Activated CD4-positive, alpha-beta T cell treated with anti-CD3 and anti-CD28 coated beads, Interleukin-2, amount 10 ng/mL, durations not matched to agents 24 days and 14 days (primary cell): Measurements from ENCODE around the gene ALG1L2. TPM values are rescaled to one million over a fixed set of nuclear protein-coding genes. Genes with fewer than 3 reads are reported as not detected.
"Not testable (repeated sequence)": the region's sequence is repeated elsewhere in the genome, so short reads cannot be mapped to it uniquely, and the experiment has no call there.

Experiments
- DNase-seq: peaks from one replicate; pipeline ENCODE4 v3.0.0; 2022
- H3K27ac Mint-ChIP-seq: one replicate; pipeline ENCODE4 v1.8.0; 2022; ENCODE audit warnings: mild to moderate bottlenecking, mixed read lengths
- H3K27me3 Mint-ChIP-seq: one replicate; pipeline ENCODE4 v1.8.0; 2022; ENCODE audit warnings: mixed read lengths
- H3K36me3 Mint-ChIP-seq: one replicate; pipeline ENCODE4 v1.8.0; 2022; ENCODE audit warnings: low read depth, mild to moderate bottlenecking, mixed read lengths
- H3K4me1 Mint-ChIP-seq: one replicate; pipeline ENCODE4 v1.8.0; 2021; ENCODE audit warnings: mixed read lengths
- H3K4me3 Mint-ChIP-seq: one replicate; pipeline ENCODE4 v1.8.0; 2022; ENCODE audit warnings: mild to moderate bottlenecking, moderate library complexity, mixed read lengths
- H3K9me3 Mint-ChIP-seq: one replicate; pipeline ENCODE4 v1.8.0; 2021; ENCODE audit warnings: mixed read lengths
- intact Hi-C: fragments of 100-400 bp; cut with micrococcal nuclease; formaldehyde crosslinking; loops from one replicate; pipeline ENCODE4 v1.15.1; 2023
- total RNA-seq: library from RNA; stranded (reverse); gene quantifications from 2 replicates; pipeline ENCODE4 v1.2.3, GENCODE V29; 2022

Gene ALG1L2
- not detected in 2 replicates for total RNA-seq

- intact Hi-C loops, result no loop called here
- H3K36me3 Mint-ChIP-seq, result no peaks in the 10 kb centered on the region
- no peak for DNase-seq
- no peaks in the 10 kb centered on the region for H3K27me3 Mint-ChIP-seq
- no peaks in the 10 kb centered on the region for H3K9me3 Mint-ChIP-seq
- no peak within 1 kb of the TSS for H3K4me3 Mint-ChIP-seq
- no peak within 1 kb of the TSS for H3K27ac Mint-ChIP-seq
- no peaks in the 10 kb centered on the region for H3K4me1 Mint-ChIP-seq
Observed at GRCh38 chr3:130081351-130081881, at the start of gene ALG1L2. ALG1L2 (plus strand) TSS chr3:130081831; CDS start chr3:130082017, 186 bp downstream.

GRCh38 chr3:130037126-130037815, 44.4 kb upstream of the ALG1L2 start:
- intact Hi-C loops, H3K27me3 Mint-ChIP-seq, H3K4me1 Mint-ChIP-seq, H3K4me3 Mint-ChIP-seq, DNase-seq, H3K27ac Mint-ChIP-seq, H3K36me3 Mint-ChIP-seq, H3K9me3 Mint-ChIP-seq: not testable (repeated sequence)

GRCh38 chr3:130042736-130043135, 38.9 kb upstream of the ALG1L2 start:
- H3K27ac Mint-ChIP-seq, H3K4me3 Mint-ChIP-seq, H3K36me3 Mint-ChIP-seq, H3K4me1 Mint-ChIP-seq, intact Hi-C loops, DNase-seq, H3K9me3 Mint-ChIP-seq, H3K27me3 Mint-ChIP-seq: not testable (repeated sequence)

GRCh38 chr3:130043658-130044057, 38.0 kb upstream of the ALG1L2 start:
- H3K27ac Mint-ChIP-seq, H3K9me3 Mint-ChIP-seq, intact Hi-C loops, DNase-seq, H3K36me3 Mint-ChIP-seq, H3K4me3 Mint-ChIP-seq, H3K4me1 Mint-ChIP-seq, H3K27me3 Mint-ChIP-seq: not testable (repeated sequence)

- Mint-ChIP-seq H3K4me1 (no peaks in the 10 kb centered on the region), H3K4me3 (no peak overlapping the region), H3K36me3 (no peaks in the 10 kb centered on the region), H3K27ac (no peak overlapping the region), H3K9me3 (peaks cover 9% of the 10 kb centered on the region), H3K27me3 (no peaks in the 10 kb centered on the region)
- intact Hi-C loops, result no loop called here
- no peak for DNase-seq
Observed at GRCh38 chr3:130044370-130044769, 37.3 kb upstream of the ALG1L2 start.

- Mint-ChIP-seq H3K36me3 (no peaks in the 10 kb centered on the region), H3K27ac (no peak overlapping the region), H3K9me3 (peaks cover 7% of the 10 kb centered on the region), H3K27me3 (no peaks in the 10 kb centered on the region), H3K4me1 (no peaks in the 10 kb centered on the region), H3K4me3 (no peak overlapping the region)
- no peak for DNase-seq
- intact Hi-C loops, result no loop called here
Observed at GRCh38 chr3:130048726-130049125, 32.9 kb upstream of the ALG1L2 start.

- H3K36me3 Mint-ChIP-seq, H3K9me3 Mint-ChIP-seq, H3K4me1 Mint-ChIP-seq, DNase-seq, H3K4me3 Mint-ChIP-seq, H3K27ac Mint-ChIP-seq, intact Hi-C loops, H3K27me3 Mint-ChIP-seq: not testable (repeated sequence)
Observed at GRCh38 chr3:130052366-130052765, 29.3 kb upstream of the ALG1L2 start.

- DNase-seq, H3K4me1 Mint-ChIP-seq, H3K4me3 Mint-ChIP-seq, H3K27me3 Mint-ChIP-seq, H3K9me3 Mint-ChIP-seq, H3K27ac Mint-ChIP-seq, intact Hi-C loops, H3K36me3 Mint-ChIP-seq: not testable (repeated sequence)
Observed at GRCh38 chr3:130052965-130053364, 28.7 kb upstream of the ALG1L2 start.

GRCh38 chr3:130057536-130058266, 23.9 kb upstream of the ALG1L2 start:
- H3K4me1 Mint-ChIP-seq, H3K27ac Mint-ChIP-seq, H3K9me3 Mint-ChIP-seq, H3K36me3 Mint-ChIP-seq, H3K4me3 Mint-ChIP-seq, intact Hi-C loops, H3K27me3 Mint-ChIP-seq, DNase-seq: not testable (repeated sequence)

GRCh38 chr3:130058267-130058657, 23.4 kb upstream of the ALG1L2 start:
- intact Hi-C loops, H3K27ac Mint-ChIP-seq, DNase-seq, H3K4me3 Mint-ChIP-seq, H3K27me3 Mint-ChIP-seq, H3K36me3 Mint-ChIP-seq, H3K9me3 Mint-ChIP-seq, H3K4me1 Mint-ChIP-seq: not testable (repeated sequence)

- H3K4me3 Mint-ChIP-seq, H3K27ac Mint-ChIP-seq, H3K36me3 Mint-ChIP-seq, intact Hi-C loops, H3K4me1 Mint-ChIP-seq, DNase-seq, H3K27me3 Mint-ChIP-seq, H3K9me3 Mint-ChIP-seq: not testable (repeated sequence)
Observed at GRCh38 chr3:130058716-130059115, 22.9 kb upstream of the ALG1L2 start.

- H3K4me1 Mint-ChIP-seq, H3K4me3 Mint-ChIP-seq, H3K27me3 Mint-ChIP-seq, H3K27ac Mint-ChIP-seq, H3K36me3 Mint-ChIP-seq, H3K9me3 Mint-ChIP-seq, intact Hi-C loops, DNase-seq: not testable (repeated sequence)
Observed at GRCh38 chr3:130059162-130059561, 22.5 kb upstream of the ALG1L2 start.

- H3K27ac Mint-ChIP-seq, result no peak overlapping the region
- intact Hi-C loops, result no loop called here
Observed at GRCh38 chr3:130073582-130073981, 8.0 kb upstream of the ALG1L2 start.

GRCh38 chr3:130077636-130078035, 4.0 kb upstream of the ALG1L2 start:
- Mint-ChIP-seq H3K36me3 (no peaks in the 10 kb centered on the region), H3K4me1 (no peaks in the 10 kb centered on the region), H3K27ac (no peak overlapping the region), H3K9me3 (peaks cover under 1% of the 10 kb centered on the region), H3K27me3 (no peaks in the 10 kb centered on the region), H3K4me3 (no peak overlapping the region)
- intact Hi-C loops, result no loop called here
- DNase-seq, result no peak

More at GRCh38 chr3:130073582-130073981, 8.0 kb upstream of the ALG1L2 start:
- H3K4me3 Mint-ChIP-seq, result no peak overlapping the region
- peaks cover 3% of the 10 kb centered on the region for H3K9me3 Mint-ChIP-seq
- no peak for DNase-seq
- no peaks in the 10 kb centered on the region for H3K36me3 Mint-ChIP-seq
- H3K4me1 Mint-ChIP-seq, result no peaks in the 10 kb centered on the region
- H3K27me3 Mint-ChIP-seq, result no peaks in the 10 kb centered on the region
